ENCODE measurements around the gene TAF4.

TAF4 gene

GRCh38 chr20:61925555-61926252 lies 140.0 kb downstream of the TAF4 start:
- Histone ChIP-seq H3K9me3 (ENCODE audit: control insufficient read depth, insufficient read depth, low read depth, low read length) (no peaks in the 10 kb centered on the region), H3K36me3 (ENCODE audit: control insufficient read depth in 2 of 2, insufficient read depth in 1 of 2, low read length in 2 of 2) (no peaks in the 10 kb centered on the region), H3K4me1 (ENCODE audit: control insufficient read depth, insufficient read depth, low read length) (no peaks in the 10 kb centered on the region), H3K4me3 (ENCODE audit: low read depth, low read length) (no peak overlapping the region), H3K27ac (ENCODE audit: extremely low read depth, low read depth, low read length) (no peak overlapping the region)
- POLR2A ChIA-PET: no interaction called here
- CTCF ChIA-PET: interaction anchor here (0.5 to 0.6 kb wide), 2 partner anchors 663 to 973 kb away, joined by 3 read pairs; no protein-coding TSS in a partner anchor
- TF ChIP-seq ZIC2 (tag by site-specific recombination; IDR thresholded peaks at IDR 0.05) (peak; percentile 75), EGR2 (tag by site-specific recombination; IDR thresholded peaks at IDR 0.05; ENCODE audit: low read depth) (peak; percentile 57), ZNF18 (tag by site-specific recombination; IDR thresholded peaks at IDR 0.05) (no peak), KLF1 (tag by site-specific recombination; IDR thresholded peaks at IDR 0.05) (peak; percentile 56), ZNF600 (tag by site-specific recombination; IDR thresholded peaks at IDR 0.05) (peak; percentile 62), ZNF391 (tag by site-specific recombination; IDR thresholded peaks at IDR 0.05; ENCODE audit: borderline replicate concordance, low read depth) (no peak), ZBTB8A (tag by site-specific recombination; IDR thresholded peaks at IDR 0.05) (0 out of 2 replicates have a peak, but pooled peaks have one; percentile 16), OSR2 (tag by site-specific recombination; IDR thresholded peaks at IDR 0.05) (peak; percentile 27; the same call in 1 of the 2 replicates), ZFHX2 (tag by site-specific recombination; conservative IDR thresholded peaks at IDR 0.05) (peak; percentile 74), SCRT1 (tag by site-specific recombination; IDR thresholded peaks at IDR 0.05; ENCODE audit: borderline replicate concordance) (no peak), ZNF10 (tag by site-specific recombination; IDR thresholded peaks at IDR 0.05) (peak; percentile 84)

- ChIA-PET CTCF (no interaction called here), POLR2A (no interaction called here)
- Histone ChIP-seq H3K4me3 (ENCODE audit: low read depth, low read length) (no peak overlapping the region), H3K27ac (ENCODE audit: extremely low read depth, low read depth, low read length) (no peak overlapping the region), H3K36me3 (ENCODE audit: control insufficient read depth in 2 of 2, insufficient read depth in 1 of 2, low read length in 2 of 2) (no peaks in the 10 kb centered on the region), H3K9me3 (ENCODE audit: control insufficient read depth, insufficient read depth, low read depth, low read length) (no peaks in the 10 kb centered on the region), H3K4me1 (ENCODE audit: control insufficient read depth, insufficient read depth, low read length) (no peaks in the 10 kb centered on the region)
- TF ChIP-seq ZNF18 (tag by site-specific recombination; IDR thresholded peaks at IDR 0.05): no peak
- TF ChIP-seq KLF1 (tag by site-specific recombination; IDR thresholded peaks at IDR 0.05): no peak
- no peak for TF ChIP-seq ZNF768 (tag by site-specific recombination; IDR thresholded peaks at IDR 0.05)
- TF ChIP-seq ZNF777 (tag by site-specific recombination; IDR thresholded peaks at IDR 0.05; ENCODE audit: borderline replicate concordance): no peak
- no peak for TF ChIP-seq ZBTB7A (tag by site-specific recombination; IDR thresholded peaks at IDR 0.05; ENCODE audit: low read depth)
- no peak for TF ChIP-seq ZNF664 (tag by site-specific recombination; IDR thresholded peaks at IDR 0.05)
- no peak for TF ChIP-seq BCL11A (tag by site-specific recombination; IDR thresholded peaks at IDR 0.05; ENCODE audit: low read depth)
- TF ChIP-seq CTCF (tag by site-specific recombination; IDR thresholded peaks at IDR 0.05): no peak
- no peak for TF ChIP-seq WT1 (tag by site-specific recombination; IDR thresholded peaks at IDR 0.05)
- TF ChIP-seq ZNF416 (tag by site-specific recombination; IDR thresholded peaks at IDR 0.05): no peak
- no peak for TF ChIP-seq ZSCAN30 (tag by site-specific recombination; IDR thresholded peaks at IDR 0.05)
- TF ChIP-seq ZNF174 (tag by site-specific recombination; IDR thresholded peaks at IDR 0.05): no peak
- TF ChIP-seq KLF9 (tag by site-specific recombination; IDR thresholded peaks at IDR 0.05; ENCODE audit: low read depth): no peak
- TF ChIP-seq IKZF3 (tag by site-specific recombination; IDR thresholded peaks at IDR 0.05): no peak
- TF ChIP-seq ZNF692 (tag by site-specific recombination; IDR thresholded peaks at IDR 0.05): no peak
- TF ChIP-seq ZNF513 (tag by site-specific recombination; IDR thresholded peaks at IDR 0.05): no peak
- TF ChIP-seq SCRT1 (tag by site-specific recombination; IDR thresholded peaks at IDR 0.05; ENCODE audit: borderline replicate concordance): no peak
- no peak for TF ChIP-seq RBAK (tag by site-specific recombination; IDR thresholded peaks at IDR 0.05)
These were observed 140.7 kb downstream of the TAF4 start for GRCh38 chr20:61924858-61925554.

Data from HEK293 (cell line).